DOHH2 (cell line): ENCODE measurements around the gene STING1.
"Not testable (repeated sequence)": the region's sequence is repeated elsewhere in the genome, so short reads cannot be mapped to it uniquely, and the experiment has no call there.

ENCODE experiments used
- H3F3A ChIP-seq: fragments of 200-600 bp; sonication (generic), shearing (Covaris generic); 2 replicates; pipeline ENCODE4 v1.6.0; 2016; ENCODE audit warnings: antibody characterized with exemption, mild to moderate bottlenecking; ENCODE audit not compliant: control insufficient read depth, insufficient read depth
- H3K27ac ChIP-seq: fragments of 200-600 bp; sonication (generic); 2 replicates; pipeline ENCODE4 v1.5.1; 2014; ENCODE audit warnings: low read depth, mild to moderate bottlenecking, low read length, moderate library complexity
- H3K27me3 ChIP-seq: fragments of 200-600 bp; sonication (generic); 2 replicates; pipeline ENCODE4 v1.6.1; 2014; ENCODE audit warnings: mild to moderate bottlenecking, low read length, mixed read lengths; ENCODE audit not compliant: control insufficient read depth
- H3K36me3 ChIP-seq: fragments of 200-600 bp; sonication (generic); 2 replicates; pipeline ENCODE4 v1.6.1; 2014; ENCODE audit warnings: mild to moderate bottlenecking, low read length, moderate library complexity, mixed read lengths; ENCODE audit not compliant: control insufficient read depth
- H3K4me1 ChIP-seq: fragments of 200-600 bp; sonication (generic); 2 replicates; pipeline ENCODE4 v1.6.1; 2014; ENCODE audit warnings: mild to moderate bottlenecking, low read length, mixed read lengths; ENCODE audit not compliant: control insufficient read depth
- H3K4me2 ChIP-seq: fragments of 200-600 bp; sonication (generic); 2 replicates; pipeline ENCODE4 v1.6.0; 2014; ENCODE audit warnings: mild to moderate bottlenecking, low read length, moderate library complexity
- H3K4me3 ChIP-seq: fragments of 200-600 bp; sonication (generic); 2 replicates; pipeline ENCODE4 v1.5.1; 2014; ENCODE audit warnings: mild to moderate bottlenecking, low read length, mixed read lengths
- H3K79me2 ChIP-seq: fragments of 200-600 bp; sonication (generic); 2 replicates; pipeline ENCODE4 v1.6.1; 2014; ENCODE audit warnings: mild to moderate bottlenecking, low read length, mixed read lengths; ENCODE audit not compliant: control insufficient read depth
- H3K9me2 ChIP-seq: fragments of 200-600 bp; sonication (generic); replicated peaks from 2 replicates; pipeline ENCODE4 v1.6.1; 2014; ENCODE audit warnings: mild to moderate bottlenecking, low read length, mixed read lengths; ENCODE audit not compliant: control insufficient read depth
- H3K9me3 ChIP-seq: fragments of 200-600 bp; sonication (generic); 2 replicates; pipeline ENCODE4 v1.6.1; 2014; ENCODE audit warnings: antibody characterized with exemption, low read length, mixed read lengths; ENCODE audit not compliant: control insufficient read depth, insufficient read depth
- H4K20me1 ChIP-seq: fragments of 200-600 bp; sonication (generic); 2 replicates; pipeline ENCODE4 v1.6.0; 2014; ENCODE audit warnings: low read depth, mild to moderate bottlenecking, antibody characterized with exemption, low read length, moderate library complexity; ENCODE audit not compliant: control insufficient read depth, insufficient read depth
- CTCF ChIP-seq: fragments of 200-600 bp; sonication (generic); IDR thresholded peaks from one replicate; pipeline ENCODE4 v1.5.1; 2014; ENCODE audit warnings: antibody characterized with exemption, mild to moderate bottlenecking, low read depth, low read length; ENCODE audit not compliant: poor library complexity, severe bottlenecking
- EZH2phosphoT487 ChIP-seq: fragments of 200-600 bp; sonication (generic); IDR thresholded peaks from 2 replicates; pipeline ENCODE4 v1.6.1; 2017; ENCODE audit warnings: borderline replicate concordance, mild to moderate bottlenecking, antibody characterized with exemption, low read length, moderate library complexity, mixed read lengths

Gene STING1

DNA sequence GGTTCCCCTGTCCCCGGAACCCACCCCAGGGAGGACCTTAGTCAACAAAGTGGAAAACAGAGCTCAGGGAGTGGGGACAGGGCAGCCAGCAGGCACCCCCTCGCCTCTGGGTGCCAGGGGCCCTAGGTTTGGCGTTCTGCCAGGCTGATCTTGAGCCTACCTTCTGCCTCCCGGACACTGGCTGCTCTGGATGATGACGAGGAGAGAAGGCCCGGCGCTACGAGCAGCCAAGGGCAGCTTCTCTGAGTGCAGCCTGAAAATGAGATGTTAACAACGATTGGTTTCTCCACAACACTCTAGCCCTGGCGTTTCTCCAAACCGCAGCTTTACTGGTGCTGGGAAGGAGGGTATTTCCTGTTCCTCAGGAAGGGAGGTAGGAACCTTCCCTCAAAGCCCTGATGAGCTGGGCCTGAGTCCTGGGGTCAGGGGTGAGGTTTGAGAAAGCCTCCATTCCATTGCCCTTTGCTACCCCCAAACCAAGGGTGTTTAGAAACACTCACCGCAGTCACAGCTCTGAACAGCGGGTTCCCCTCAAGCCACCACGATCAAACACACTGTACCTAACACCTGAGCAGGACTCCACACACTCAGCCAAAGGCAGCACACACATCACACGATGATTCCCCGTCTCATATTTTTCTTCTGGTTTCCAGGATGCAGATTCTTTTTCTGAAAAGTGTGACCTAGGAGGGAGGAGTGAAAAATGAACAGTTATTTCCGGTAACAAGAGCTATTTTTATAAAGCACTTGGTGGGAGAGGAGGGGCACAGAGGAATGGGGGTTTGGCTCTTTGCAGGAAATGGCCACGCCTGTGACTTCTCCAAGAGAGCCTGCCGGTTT lies at the start of gene STING1:
STING1 (minus strand) TSS at position 709 of the 840 bp plus-strand sequence. CDS start 1,054 bp downstream, outside the sequence.
- H4K20me1 ChIP-seq = no peaks in the 10 kb centered on the region
- TF ChIP-seq EZH2phosphoT487 (no peak), CTCF (no peak)
- H3K27ac ChIP-seq = no peak within 1 kb of the TSS
- no peaks in the 10 kb centered on the region for H3F3A ChIP-seq
- H3K9me3 ChIP-seq = no peaks in the 10 kb centered on the region
- no peaks in the 10 kb centered on the region for H3K36me3 ChIP-seq
- peaks cover 11% of the 10 kb centered on the region for H3K4me1 ChIP-seq
- H3K79me2 ChIP-seq = no peaks in the 10 kb centered on the region
- 0 out of 2 replicates have a peak within 1 kb of the TSS, but pooled peaks have one; percentile 16 for H3K4me2 ChIP-seq
- no peaks in the 10 kb centered on the region for H3K27me3 ChIP-seq
- H3K4me3 ChIP-seq = no peak within 1 kb of the TSS
- H3K9me2 ChIP-seq = no peaks in the 10 kb centered on the region

GRCh38 chr5:139531772-139532169 lies 49.2 kb upstream of the STING1 start:
- Histone ChIP-seq H3F3A (no peaks in the 10 kb centered on the region), H3K9me2 (no peaks in the 10 kb centered on the region), H3K4me3 (no peak overlapping the region), H3K27ac (no peak overlapping the region), H3K79me2 (peaks cover 2% of the 10 kb centered on the region; the same call in 1 of the 2 replicates), H3K4me2 (no peak overlapping the region), H3K36me3 (no peaks in the 10 kb centered on the region), H4K20me1 (no peaks in the 10 kb centered on the region), H3K27me3 (no peaks in the 10 kb centered on the region), H3K4me1 (peaks cover 15% of the 10 kb centered on the region), H3K9me3 (no peaks in the 10 kb centered on the region)
- no peak for TF ChIP-seq EZH2phosphoT487
- TF ChIP-seq CTCF = no peak

DNA sequence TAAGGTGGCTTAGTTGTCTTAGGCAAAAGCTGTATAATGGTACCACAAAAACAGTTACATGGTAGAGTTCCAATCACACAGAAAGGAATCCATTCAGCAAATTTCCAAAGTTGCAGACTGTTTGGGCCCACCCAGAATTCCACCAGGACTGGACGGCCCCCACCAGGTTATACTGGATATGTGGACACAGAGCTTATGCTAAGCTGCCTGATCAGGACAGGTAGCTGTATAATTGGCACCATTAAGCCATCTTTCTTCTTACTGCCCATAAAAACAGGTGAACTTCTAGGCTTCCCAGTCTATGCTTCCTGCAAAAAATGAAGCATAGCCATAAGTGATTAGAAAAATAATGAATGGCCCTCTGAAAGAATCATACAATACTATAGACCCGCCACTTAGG lies 47.5 kb upstream of the STING1 start:
- not testable (repeated sequence) for H3K4me3 ChIP-seq, H3F3A ChIP-seq, H3K79me2 ChIP-seq, H3K27ac ChIP-seq, H3K4me2 ChIP-seq, H3K9me2 ChIP-seq, H3K36me3 ChIP-seq, H3K9me3 ChIP-seq, H3K27me3 ChIP-seq, H4K20me1 ChIP-seq
- H3K4me1 ChIP-seq = peaks cover 32% of the 10 kb centered on the region

- H3K27me3 ChIP-seq, H3K4me2 ChIP-seq, H3K4me3 ChIP-seq, H3K27ac ChIP-seq, H4K20me1 ChIP-seq, H3K36me3 ChIP-seq, H3K79me2 ChIP-seq, H3K9me2 ChIP-seq, H3K9me3 ChIP-seq, H3F3A ChIP-seq: not testable (repeated sequence)
- peaks cover 45% of the 10 kb centered on the region for H3K4me1 ChIP-seq
These were observed 46.1 kb upstream of the STING1 start for GRCh38 chr5:139528695-139529094.

- H3K27me3 ChIP-seq, H3K36me3 ChIP-seq, H3F3A ChIP-seq, H3K79me2 ChIP-seq, H3K9me3 ChIP-seq, H3K27ac ChIP-seq, H4K20me1 ChIP-seq, H3K9me2 ChIP-seq: not testable (repeated sequence)
- H3K4me3 ChIP-seq = peak overlapping the region; percentile 38; the same call in 1 of the 2 replicates
- H3K4me1 ChIP-seq = peaks cover 51% of the 10 kb centered on the region
- peak overlapping the region; percentile 35 for H3K4me2 ChIP-seq
These were observed 45.4 kb upstream of the STING1 start for GRCh38 chr5:139527896-139528467.

GRCh38 chr5:139527090-139527470 lies 44.5 kb upstream of the STING1 start:
- H3K4me3 ChIP-seq = peak overlapping the region; percentile 61
- H3K4me2 ChIP-seq = peak overlapping the region; percentile 60

More at GRCh38 chr5:139527090-139527470, 44.5 kb upstream of the STING1 start:
- not testable (repeated sequence) for H3K36me3 ChIP-seq, H3K9me3 ChIP-seq, H3K9me2 ChIP-seq, H3F3A ChIP-seq, H3K79me2 ChIP-seq, H3K27me3 ChIP-seq, H4K20me1 ChIP-seq
- Histone ChIP-seq H3K27ac (0 out of 2 replicates have a peak overlapping the region, but pooled peaks have one; percentile 9), H3K4me1 (peaks cover 51% of the 10 kb centered on the region)
